ENCODE measurements around the gene MAP3K7CL. TPM values are rescaled to one million over a fixed set of nuclear protein-coding genes. Genes with fewer than 3 reads are reported as not detected.

MAP3K7CL gene, protein sequence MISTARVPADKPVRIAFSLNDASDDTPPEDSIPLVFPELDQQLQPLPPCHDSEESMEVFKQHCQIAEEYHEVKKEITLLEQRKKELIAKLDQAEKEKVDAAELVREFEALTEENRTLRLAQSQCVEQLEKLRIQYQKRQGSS
- 1 to 10 TPM; 1.6 to 2.8 (median 1.9) TPM for total RNA-seq

DNA sequence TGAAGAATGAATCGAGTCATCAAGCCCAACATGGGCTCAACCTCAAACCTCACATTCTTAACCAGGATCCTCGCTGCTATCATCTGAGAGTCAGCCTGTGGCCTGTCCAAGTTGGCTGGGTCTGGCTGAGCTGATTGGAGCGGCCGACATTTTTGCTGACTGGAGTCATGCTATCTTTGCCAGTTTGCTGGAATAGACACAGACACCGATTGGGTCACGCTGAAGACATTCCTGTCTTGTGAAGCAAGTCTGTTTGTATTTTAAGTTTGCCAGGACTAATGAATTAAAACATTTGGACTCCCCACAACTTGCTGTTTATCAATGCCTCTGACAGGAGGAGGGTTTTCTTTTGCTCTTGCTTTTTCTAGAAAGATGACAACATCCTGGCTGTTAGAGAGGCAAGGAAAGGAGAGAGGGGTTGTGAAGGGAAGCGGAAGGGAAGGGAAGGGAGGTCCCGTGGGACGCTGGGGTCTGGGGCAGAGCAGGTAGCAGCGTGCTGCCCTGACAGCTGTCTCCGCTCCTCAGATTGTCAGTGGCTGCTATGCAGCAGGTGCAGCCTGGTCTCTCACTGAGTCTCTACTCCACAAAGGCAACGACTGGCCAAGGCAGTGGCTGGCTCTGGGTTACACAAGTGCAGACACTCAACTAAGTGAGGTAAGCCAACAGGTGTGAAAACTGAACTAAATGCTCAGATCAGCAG lies at the start of gene MAP3K7CL:
TSS of gene MAP3K7CL (plus strand) at position 375 of the 700 bp plus-strand sequence. CDS start 2,701 bp downstream, outside the sequence.
- 64% methylated on average over 11 of the region's 12 CpGs for WGBS
- TF ChIP-seq POLR2AphosphoS5 (IDR thresholded peaks at IDR 0.05): peak; percentile 22 to 39
- TF ChIP-seq EP300 (IDR thresholded peaks at IDR 0.05): no peak
- no peak for DNase-seq (ENCODE audit: extremely low spot score)
- H3K4me1 ChIP-seq: peaks cover 5 to 9% (median 7%) of the 10 kb centered on the region in 4 donors
- no peak within 1 kb of the TSS for H3K4me3 ChIP-seq
- peaks cover 0 to 3% (median 0%) of the 10 kb centered on the region in 4 donors for H3K9me3 ChIP-seq
- intact Hi-C loops (cut with DNase I): no loop called here
- H3K27me3 ChIP-seq: no peaks in the 10 kb centered on the region
- H3K36me3 ChIP-seq: no peaks in the 10 kb centered on the region
- H3K27ac ChIP-seq (replicated peaks in 1 of 4): peak within 1 kb of the TSS in 2 of 4 donors; percentile 56 to 68

DNA sequence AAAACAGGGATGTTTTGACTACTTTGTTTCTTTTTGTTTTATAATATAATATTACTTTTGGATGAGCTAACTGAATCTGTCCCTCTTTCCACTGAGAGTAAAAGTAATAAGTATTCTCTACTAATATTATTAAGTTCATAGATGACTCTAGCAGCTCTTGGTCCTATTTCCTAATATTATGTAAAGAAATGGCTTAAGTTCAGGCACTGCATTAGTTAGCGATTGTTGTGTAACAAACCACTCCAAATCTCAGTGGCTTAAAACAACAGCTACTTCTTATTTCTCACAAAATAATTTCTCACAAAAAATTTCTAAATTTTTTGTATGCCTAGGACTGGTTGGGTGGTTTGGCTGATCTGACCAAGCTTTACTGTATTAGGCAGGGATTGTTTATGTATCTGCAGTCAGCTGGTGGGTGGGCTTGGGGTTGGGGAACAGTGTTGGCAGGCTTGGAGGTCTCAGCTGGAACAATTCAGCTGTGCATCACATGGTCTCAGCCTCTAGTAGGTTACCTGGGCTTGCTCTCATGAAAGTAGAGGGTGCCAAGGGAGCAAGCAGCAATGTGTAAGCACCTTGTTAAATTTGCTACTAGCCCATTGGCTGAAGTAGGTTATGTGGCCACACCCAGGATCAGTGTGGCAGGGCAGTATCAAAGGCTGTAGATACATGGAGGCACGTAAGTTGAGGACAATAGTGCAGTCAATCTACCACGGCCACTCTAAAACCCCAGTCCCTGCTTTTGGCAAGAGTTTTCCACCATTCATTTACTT lies 48.2 kb upstream of the MAP3K7CL start:
- Histone ChIP-seq H3K27me3 (no peaks in the 10 kb centered on the region), H3K36me3 (peaks cover 0 to 4% (median 0%) of the 10 kb centered on the region in 4 donors), H3K4me3 (no peak overlapping the region), H3K9me3 (no peaks in the 10 kb centered on the region), H3K4me1 (peaks cover 0 to 25% (median 5%) of the 10 kb centered on the region in 4 donors), H3K27ac (replicated peaks in 1 of 4) (no peak overlapping the region)
- intact Hi-C loops (cut with DNase I): no loop called here
- TF ChIP-seq, protein P1, sequence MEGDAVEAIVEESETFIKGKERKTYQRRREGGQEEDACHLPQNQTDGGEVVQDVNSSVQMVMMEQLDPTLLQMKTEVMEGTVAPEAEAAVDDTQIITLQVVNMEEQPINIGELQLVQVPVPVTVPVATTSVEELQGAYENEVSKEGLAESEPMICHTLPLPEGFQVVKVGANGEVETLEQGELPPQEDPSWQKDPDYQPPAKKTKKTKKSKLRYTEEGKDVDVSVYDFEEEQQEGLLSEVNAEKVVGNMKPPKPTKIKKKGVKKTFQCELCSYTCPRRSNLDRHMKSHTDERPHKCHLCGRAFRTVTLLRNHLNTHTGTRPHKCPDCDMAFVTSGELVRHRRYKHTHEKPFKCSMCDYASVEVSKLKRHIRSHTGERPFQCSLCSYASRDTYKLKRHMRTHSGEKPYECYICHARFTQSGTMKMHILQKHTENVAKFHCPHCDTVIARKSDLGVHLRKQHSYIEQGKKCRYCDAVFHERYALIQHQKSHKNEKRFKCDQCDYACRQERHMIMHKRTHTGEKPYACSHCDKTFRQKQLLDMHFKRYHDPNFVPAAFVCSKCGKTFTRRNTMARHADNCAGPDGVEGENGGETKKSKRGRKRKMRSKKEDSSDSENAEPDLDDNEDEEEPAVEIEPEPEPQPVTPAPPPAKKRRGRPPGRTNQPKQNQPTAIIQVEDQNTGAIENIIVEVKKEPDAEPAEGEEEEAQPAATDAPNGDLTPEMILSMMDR (IDR thresholded peaks at IDR 0.05): no peak
- TF ChIP-seq EP300 (IDR thresholded peaks at IDR 0.05) (no peak), POLR2A (IDR thresholded peaks at IDR 0.05; ENCODE audit: low read depth) (no peak)
- no peak for DNase-seq (ENCODE audit: extremely low spot score)
- WGBS: 94% methylated on average over 3 of the region's 3 CpGs

DNA sequence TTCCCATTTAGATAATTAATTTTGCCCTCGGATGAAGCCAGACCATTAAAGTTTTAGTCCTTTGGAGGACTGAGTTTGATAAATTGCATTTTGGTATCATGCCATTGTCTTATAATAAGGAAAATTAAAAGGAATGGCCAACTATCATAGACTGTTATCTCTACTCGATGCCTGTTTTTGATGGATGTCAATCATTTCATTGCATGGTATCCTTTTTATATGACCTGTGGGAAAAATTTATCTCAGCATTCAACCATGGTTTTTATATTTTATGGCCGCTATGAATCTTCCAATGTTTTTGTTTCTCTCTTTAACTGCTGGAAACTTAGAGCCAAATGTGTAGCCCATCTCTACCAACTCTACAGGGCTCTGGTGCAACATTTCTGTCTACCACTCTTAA lies 47.1 kb upstream of the MAP3K7CL start:
- peaks cover 0 to 18% (median 4%) of the 10 kb centered on the region in 4 donors for H3K4me1 ChIP-seq
- 86% methylated on average over 3 of the region's 3 CpGs for WGBS
- no peak for TF ChIP-seq POLR2AphosphoS5 (IDR thresholded peaks at IDR 0.05)
- no peaks in the 10 kb centered on the region for H3K9me3 ChIP-seq
- intact Hi-C loops (cut with DNase I): no loop called here
- DNase-seq (ENCODE audit: extremely low spot score): no peak
- no peak overlapping the region for H3K27ac ChIP-seq (replicated peaks in 1 of 4)
- no peak overlapping the region for H3K4me3 ChIP-seq
- no peaks in the 10 kb centered on the region for H3K27me3 ChIP-seq
- H3K36me3 ChIP-seq: peaks cover 0 to 4% (median 0%) of the 10 kb centered on the region in 4 donors

DNA sequence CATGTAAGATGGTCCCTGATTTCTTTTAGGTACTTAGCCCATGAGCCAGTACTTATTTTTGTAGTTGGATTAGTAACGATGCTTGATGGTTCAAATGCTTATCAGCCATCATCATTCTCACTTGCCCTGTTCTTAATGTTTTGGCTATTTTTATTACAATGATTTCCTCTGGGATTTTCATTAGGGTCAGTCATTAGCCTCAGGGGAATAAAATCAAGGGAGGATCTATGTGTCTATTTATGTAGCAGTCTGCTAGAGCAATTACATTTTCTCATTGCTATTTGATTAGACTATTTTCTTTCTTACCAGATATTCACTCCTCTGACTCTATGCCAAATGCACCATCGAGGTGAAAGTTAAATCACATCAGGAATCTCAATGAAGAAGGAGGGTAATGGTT lies 46.1 kb upstream of the MAP3K7CL start:
- H3K4me1 ChIP-seq: peaks cover 0 to 14% (median 4%) of the 10 kb centered on the region in 4 donors
- no peak for TF ChIP-seq EP300 (IDR thresholded peaks at IDR 0.05)
- no peak for TF ChIP-seq POLR2AphosphoS5 (IDR thresholded peaks at IDR 0.05)
- no peak for TF ChIP-seq POLR2A (IDR thresholded peaks at IDR 0.05; ENCODE audit: low read depth)
- TF ChIP-seq, protein P1 (IDR thresholded peaks at IDR 0.05): no peak
- peaks cover 0 to 4% (median 0%) of the 10 kb centered on the region in 4 donors for H3K36me3 ChIP-seq
- H3K9me3 ChIP-seq: no peaks in the 10 kb centered on the region
- intact Hi-C loops (cut with DNase I): no loop called here
- no peak overlapping the region for H3K27ac ChIP-seq (replicated peaks in 1 of 4)
- 53% methylated on average over 2 of the region's 2 CpGs for WGBS
- H3K27me3 ChIP-seq: no peaks in the 10 kb centered on the region
- H3K4me3 ChIP-seq: no peak overlapping the region
- no peak for DNase-seq (ENCODE audit: extremely low spot score)

DNA sequence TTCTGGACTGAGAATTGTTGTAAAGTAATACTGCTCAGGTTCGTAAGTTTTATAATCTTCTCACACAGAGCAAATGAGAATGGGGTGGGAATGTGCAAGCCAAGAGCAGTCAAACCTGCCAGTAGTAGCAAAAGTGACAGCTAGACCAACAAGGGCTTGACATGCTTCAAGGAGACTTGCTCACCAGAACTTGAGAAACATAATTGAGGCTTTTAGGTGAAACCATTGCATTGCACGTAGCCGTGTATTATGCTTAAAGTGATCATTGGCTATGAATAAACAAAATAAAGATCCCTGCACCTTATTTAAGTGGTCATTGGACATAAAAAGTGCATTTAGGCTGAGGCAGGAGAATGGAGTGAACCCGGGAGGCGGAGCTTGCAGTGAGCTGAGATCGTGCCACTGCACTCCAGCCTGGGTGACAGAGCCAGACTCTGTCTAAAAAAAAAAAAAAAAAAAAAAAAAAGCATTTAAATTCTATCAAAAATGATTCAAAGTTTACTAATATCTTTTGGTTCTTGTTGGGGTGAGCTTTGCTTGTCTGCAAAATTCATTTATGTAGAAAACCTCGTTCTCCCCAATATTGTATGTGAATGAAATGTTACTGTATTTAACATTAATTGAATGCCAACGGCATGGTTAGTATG lies 45.2 kb upstream of the MAP3K7CL start:
- DNase-seq (ENCODE audit: extremely low spot score): no peak
- TF ChIP-seq, protein P1 (IDR thresholded peaks at IDR 0.05): no peak
- TF ChIP-seq EP300 (IDR thresholded peaks at IDR 0.05) (no peak), POLR2A (IDR thresholded peaks at IDR 0.05; ENCODE audit: low read depth) (no peak), POLR2AphosphoS5 (IDR thresholded peaks at IDR 0.05) (no peak)
- peaks cover 1 to 16% (median 6%) of the 10 kb centered on the region in 4 donors for H3K4me1 ChIP-seq

More for the DNA sequence above, 45.2 kb upstream of the MAP3K7CL start:
- WGBS: 93% methylated on average over 8 of the region's 8 CpGs
- no peaks in the 10 kb centered on the region for H3K27me3 ChIP-seq
- H3K36me3 ChIP-seq: peaks cover 0 to 4% (median 0%) of the 10 kb centered on the region in 4 donors
- H3K4me3 ChIP-seq: no peak overlapping the region
- no peak overlapping the region for H3K27ac ChIP-seq (replicated peaks in 1 of 4)
- no peaks in the 10 kb centered on the region for H3K9me3 ChIP-seq
- intact Hi-C loops (cut with DNase I): no loop called here
